Activated CD8-positive, alpha-beta memory T cell treated with anti-CD3 and anti-CD28 coated beads for 4 hours (primary cell): ENCODE results near the gene IMMP2L.

Experiments used
- DNase-seq, 2 donors: peaks; one replicate each; pipeline ENCODE4 v3.0.0-alpha.2; 2020; ENCODE audit warnings: low read depth in 2 of 2

The IMMP2L gene

DNA sequence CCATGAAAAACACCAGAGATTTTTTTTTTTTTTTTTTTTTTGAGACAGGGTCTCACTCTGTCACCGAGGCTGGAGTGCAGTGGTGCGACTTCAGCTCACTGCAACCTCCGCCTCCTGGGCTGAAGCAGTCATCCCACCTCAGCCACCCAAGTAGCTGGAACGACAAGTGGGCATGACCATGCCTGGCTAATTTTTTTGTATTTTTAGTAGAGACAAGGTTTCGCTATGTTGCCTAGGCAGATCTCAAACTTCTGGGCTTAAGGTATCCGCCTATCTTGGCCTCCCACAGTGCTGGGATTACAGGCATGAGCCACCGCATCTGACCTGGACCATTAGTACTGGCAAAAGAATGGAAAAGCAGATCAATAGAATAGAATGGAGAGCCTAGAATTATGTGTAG is 530.4 kb downstream of the IMMP2L start:
- no peak for DNase-seq

DNA sequence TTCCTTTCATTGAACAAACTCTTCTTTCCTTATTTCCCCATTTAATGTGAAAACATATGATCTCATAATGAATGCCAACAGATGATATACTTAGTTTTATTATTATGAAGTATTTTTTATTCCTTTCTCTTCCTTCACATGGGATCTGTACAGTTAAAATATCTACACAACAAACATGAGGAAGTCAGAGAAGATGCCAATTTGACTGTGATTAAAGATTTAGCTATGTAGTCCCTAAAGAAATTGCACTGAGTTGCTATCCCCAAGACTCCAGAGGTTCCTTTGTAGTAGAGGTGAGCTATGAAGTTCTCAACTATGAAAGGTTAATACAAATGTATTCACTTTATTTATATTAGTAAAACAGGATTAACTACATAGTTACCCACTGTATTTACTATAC is 532.0 kb downstream of the IMMP2L start:
- DNase-seq: no peak

DNA sequence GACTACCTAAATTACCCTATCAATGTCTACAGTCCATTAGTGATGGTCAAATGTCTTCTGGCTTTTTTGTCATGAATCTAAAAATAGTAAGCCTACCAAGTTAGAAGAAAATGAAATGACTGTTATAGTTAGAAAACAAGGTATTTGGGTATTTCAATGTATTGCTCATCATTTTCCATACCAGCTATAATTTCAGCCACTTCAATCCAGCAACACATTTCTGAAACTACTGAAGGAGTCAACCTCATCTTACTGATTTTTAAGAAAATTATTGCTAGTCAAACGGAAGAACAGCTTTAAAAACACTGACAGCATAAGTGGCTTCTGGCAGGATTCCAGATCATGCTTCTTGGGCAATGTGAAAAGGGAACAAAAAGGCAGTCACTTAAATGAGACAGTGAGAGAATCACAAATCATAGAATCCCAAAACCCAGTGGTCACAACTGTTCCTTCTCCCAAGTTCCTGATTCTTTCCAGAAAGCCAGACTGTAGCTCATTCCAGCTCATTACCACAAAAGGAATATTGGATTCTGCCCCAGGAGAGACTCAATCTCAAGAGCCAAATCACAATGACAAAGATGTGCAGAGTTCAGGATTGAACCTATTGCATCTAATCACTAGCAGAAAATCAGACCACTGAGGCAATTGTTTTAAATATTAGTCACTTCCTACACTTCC is 532.6 kb downstream of the IMMP2L start:
- no peak for DNase-seq

DNA sequence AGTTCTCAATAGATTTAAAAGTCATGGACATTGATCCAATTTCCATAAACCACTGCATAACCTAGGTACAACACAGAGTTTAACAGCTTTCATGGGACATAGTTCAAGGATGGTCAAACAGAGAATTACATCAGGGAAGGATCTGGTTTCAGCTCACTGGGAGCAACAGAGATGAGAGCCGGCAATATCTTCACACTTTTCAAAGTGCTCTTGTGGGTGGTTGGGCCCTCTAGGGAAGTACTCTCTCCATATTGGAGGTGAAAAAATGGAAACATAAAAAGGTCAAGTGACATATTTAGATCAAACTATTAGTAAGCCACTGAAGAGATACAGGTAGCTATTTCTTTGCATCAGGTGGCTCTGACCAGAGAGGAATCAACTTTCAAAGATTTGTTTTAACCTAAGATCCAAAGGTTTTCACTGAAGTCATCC is 533.1 kb downstream of the IMMP2L start:
- DNase-seq: no peak

DNA sequence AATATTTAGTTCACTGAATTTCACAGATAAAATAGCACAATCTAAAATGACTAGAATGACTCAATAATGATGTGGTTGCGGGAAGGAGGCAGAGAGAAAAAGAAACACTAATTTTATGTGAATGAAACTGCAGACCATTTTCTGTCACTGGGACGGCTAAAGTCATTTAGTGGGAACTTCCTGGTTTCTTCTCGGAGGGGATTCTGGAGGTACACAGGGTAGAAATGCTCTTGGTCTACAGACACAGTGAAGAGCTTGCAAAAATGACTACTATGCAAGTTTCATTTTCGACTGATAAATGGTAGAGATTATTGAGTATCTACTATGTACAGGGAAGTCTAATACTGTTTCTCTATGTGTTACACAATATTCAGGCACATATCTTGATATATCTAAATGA is 534.9 kb downstream of the IMMP2L start:
- DNase-seq: no peak

DNA sequence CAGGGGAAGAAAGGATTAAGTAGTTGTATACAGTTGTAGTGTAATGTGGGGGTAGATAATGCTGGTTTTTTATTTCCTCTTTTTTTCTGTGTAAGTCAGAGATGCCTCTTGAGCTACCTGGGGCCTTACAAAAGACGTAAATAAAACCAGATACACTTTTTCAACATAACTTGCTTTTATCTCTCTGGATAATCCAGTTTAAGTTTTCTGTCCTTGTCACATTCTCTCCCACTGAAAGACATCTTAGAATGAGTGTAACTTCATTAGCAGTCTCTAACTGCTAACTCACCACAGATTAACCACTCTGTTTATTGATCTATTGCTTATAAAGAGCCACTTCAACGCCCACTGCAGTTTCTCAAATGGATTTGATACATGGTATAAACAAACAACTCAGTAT is 535.5 kb downstream of the IMMP2L start:
- no peak for DNase-seq

DNA sequence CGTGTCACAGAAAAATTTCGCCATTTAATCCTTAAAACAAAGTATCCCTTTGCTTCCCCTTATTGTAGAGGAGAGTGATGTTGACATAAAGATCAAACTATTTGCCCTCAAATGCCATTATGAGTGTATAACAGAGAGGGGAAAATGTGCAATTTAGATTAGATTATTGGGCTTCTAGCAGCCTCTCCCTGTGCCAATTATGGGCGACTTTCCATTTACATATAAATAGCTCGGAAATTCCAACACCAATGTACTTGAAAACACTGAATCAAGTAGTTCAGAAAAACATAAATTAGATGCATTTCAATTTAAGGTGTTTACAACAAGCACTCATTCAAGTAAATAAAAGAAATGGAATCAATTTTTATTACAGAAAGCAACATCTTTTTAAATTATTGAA is 535.9 kb downstream of the IMMP2L start:
- DNase-seq: no peak

DNA sequence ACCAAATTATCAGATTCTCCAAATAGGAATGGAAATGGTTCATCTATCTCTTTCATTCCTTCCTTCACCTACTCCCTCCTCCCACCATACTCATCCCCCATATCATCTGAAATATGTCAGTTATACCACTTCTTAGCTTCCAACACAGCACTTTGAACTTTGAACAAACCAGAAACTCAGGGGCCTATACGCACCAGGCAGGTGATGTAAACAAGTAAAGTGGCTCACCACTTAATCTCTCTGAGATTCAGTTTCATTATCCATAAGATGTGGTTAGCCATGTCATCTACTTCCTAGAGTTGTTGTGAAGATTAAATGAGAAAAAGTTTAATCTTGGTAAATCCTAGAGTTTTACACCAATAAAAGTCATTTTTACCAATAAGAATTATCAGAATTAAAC is 537.3 kb downstream of the IMMP2L start:
- DNase-seq: no peak

DNA sequence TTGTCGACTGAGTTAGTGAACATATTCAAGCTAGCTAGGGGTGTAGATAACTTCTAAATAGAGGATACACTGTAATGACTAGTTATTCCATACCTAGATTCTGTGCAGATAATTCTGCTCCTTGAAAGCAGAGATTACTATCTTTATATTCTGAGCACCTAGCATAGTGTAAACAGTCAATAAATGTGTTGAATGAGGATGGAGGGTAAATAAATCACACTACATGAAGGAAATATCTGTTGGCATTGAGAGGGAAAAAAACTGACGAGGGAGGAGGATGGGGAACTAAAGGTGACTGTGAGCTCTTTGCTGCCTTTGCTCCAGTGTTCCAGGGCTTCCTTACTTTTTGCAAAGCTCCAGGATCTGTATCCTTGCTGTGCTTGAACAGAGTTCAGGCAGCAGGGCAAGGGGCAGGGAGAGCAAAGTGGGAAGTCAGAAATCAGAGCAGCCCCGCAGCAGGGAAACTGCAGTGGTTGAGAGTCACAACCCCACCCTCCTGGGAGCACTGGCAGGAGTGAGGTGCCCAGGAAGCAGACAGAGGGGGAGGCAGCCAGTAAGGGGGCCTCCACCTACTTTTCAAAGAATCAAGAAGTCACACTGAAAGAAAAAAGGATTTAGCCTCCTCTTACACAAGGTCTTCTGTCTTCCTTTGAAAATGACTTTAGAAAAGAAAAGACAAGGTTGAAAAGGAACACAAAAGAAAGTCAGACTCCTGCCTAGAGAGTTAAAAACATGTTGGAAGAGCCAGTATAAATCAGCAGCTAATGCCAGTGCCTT is 543.1 kb downstream of the IMMP2L start:
- no peak for DNase-seq

DNA sequence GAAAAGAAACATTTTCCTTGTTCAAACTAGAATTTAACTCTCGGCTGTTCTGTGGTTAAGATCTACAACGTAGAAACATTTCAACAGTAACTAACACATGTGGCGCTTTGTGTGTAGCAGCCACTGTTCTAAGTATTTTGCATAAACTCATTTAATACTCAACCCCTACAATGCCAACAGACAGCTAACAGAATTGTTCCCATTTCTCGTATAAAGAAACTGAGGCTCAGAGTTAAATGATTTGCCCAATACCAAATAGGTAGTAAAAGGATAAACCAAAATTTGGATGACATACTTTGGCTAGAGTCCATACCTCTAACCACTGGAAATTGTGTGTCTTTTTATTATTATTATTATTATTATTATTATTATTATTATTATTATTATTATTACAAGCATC is 543.8 kb downstream of the IMMP2L start:
- DNase-seq: no peak

DNA sequence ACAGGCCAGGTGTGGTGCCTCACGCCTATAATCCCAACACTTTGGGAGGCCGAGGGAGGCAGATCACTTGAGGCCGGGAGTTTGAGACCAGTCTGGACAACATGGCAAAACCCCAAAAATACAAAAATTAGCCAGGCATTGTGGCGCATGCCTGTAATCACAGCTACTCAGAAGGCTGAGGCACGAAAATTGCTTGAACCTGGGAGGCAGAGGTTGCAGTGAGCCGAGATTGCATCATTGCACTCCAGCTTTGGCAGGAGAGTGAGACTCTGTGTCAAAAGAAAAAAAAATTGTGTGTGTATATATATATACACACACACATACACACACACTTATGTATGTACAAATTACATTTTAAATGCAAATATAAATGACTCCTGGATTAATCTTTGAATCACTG is 548.2 kb downstream of the IMMP2L start:
- DNase-seq: no peak

DNA sequence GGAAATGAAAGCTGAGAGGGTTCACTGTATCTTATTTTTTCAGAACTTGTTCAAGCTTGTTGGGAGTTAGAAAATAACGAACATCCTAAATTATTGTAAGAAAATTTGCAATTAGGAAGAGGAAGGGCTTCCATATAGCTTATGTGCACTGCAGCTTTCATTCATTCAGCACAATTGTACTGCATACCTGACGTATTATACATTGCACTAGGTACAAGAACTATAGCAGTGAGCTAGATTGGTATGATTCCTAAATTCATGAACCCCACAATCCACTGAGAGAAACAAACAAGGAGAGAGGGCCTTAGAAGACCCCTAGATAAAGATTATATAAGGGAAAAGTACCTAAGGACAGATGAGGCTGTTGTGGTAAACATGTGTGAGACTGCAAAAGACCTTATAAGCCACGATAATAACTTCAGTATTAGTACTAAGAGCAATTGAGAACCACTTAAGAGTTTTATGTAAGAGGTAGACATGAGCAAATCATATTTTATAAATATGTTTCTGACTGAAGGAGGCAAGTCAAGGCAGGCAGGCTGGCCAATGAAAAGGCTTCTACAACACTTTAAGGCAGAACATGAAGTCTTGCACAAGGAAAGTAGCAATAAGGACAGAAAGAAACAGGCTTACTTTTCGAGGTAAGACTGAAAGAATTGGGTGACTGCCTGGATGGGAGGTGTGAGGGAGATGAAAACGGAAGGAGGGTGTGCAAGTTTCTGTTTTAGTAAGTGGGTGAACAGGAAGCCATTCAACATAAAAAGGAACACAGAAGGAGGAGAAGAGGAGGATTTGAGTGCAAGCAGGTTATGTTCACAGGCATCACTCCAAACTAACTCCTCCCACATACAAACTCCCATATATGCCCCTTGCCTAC is 549.3 kb downstream of the IMMP2L start:
- peak in 1 of 2 donors; percentile 6 for DNase-seq

DNA sequence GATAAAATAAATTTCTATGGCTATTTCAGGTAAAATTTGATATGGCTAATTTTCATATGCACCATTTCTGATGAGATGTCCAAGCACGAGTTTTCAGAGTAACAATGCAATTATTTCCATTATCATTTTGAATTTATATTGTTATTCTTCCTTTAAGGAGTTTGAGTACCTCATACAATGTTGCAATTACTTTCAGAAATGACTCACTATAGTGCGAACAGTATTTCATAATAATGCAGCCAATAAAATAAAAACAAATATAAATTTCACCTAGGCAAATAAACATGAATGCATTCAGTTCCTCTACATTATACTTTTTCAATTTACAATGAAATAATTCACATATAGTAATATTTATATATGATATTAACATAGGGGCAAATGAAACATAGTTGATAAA is 550.1 kb downstream of the IMMP2L start:
- no peak for DNase-seq

DNA sequence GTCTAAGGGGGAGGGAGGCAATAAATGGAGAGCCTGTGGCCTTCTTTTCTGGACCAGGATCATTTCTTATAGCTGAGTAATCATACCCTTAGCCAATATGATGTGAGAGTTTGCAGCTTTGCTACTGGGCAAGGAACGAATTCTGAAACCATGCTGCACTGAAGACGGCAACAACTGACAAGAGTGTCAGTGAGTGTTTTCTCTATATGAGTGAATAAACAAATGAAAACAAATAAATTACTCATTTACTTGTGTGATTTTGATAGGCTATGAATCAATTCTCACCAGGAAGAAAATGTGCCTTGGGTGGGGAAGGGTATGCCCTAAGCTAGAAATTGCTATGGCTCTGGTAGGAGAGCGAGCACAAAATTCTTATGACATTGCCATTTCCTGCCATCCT is 550.8 kb downstream of the IMMP2L start:
- no peak for DNase-seq

DNA sequence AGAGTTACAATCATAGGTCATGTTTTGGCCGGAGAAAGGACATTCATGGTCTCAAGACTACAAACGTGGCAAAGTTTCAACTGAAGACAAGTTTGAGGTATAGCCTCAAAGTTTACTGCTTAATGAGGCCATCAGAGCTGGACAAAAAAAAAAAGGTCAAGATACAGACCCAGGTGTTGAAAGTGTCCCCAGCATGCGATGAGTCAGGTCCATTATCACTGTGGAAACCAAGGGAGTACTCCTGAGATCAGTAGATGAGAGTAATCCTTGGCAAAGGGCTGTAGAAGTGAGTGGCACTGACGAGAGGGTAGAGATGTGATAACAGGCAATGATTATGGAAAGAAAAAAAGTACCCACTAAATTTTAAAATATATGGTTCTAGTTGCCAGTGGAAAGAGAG is 551.5 kb downstream of the IMMP2L start:
- no peak for DNase-seq

DNA sequence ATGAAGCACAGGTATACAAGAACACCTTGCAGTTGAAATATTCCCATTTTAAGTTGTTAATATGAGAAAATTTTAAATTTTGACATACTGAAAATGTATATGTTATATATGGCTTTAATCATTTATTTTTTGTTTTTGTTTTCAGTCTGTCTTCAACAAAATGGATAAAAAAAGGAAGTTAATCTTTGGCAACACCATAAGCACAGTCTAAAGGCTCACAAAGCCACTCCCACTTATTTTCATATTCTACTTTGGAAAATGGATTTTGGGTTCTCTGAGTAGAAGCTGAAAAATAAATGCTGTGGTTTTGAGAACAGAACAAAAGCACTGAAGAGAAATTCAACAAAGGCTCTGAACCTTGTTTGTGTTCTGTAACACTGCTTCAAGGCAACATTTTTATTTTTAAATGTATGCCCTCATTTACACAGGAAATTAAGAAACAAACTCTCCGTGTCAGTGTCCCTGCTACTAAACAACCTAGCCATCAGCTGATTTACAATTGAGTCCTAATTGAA is 552.7 kb downstream of the IMMP2L start:
- DNase-seq: no peak

DNA sequence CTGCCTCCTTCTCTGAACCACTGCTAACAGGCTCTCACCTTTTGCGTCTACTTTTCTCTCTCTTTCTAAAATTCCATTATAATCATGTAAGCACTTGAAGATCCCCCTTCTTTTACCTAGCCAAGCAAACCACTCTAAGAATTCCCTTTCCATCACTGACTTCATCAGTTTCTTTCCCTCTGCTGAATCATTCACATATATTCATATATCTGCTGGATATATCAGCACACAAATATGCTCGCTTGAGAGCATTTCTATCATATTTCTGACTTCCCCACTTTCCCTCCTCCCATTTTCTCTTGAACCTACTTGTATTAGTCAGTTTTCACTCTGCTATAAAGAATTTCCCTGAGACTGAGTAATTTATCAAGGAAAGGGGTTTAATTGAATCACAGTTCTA is 555.6 kb downstream of the IMMP2L start:
- no peak for DNase-seq

DNA sequence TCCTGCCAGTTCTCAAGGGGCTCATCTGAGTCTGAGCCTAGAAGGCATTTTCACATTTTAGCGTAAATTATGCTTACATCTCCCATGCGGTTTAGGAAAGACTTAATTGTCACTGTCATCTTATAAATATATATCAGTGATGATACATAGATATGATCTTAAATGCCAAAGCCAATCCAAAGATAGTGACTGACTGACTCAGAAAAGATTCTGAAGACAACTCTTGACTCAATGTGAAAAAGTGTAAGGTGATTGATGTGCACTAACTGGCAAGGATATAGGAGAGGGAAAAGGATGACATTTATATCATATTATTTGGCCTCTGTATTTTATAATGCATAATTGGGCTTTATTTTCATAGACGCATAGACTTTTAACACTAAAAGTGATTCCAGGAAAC is 556.3 kb downstream of the IMMP2L start:
- DNase-seq: no peak

DNA sequence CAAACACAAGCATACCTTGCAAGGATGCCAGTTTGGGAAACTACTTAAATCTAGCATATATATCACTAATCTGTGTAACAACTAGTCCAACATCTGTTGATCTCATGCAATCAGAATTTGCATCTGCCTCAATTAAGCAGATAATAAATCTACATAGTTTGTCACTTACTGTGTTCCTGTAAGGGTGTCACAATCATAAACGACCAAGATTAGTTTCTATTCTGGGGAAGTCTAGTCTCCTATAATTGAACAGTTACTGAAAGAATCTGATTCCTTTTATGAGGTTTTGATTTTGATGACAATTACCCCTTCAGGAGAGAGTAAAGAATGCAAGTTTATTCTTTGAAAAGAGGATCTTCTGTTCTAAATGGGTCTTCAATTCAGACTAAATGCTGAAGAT is 556.8 kb downstream of the IMMP2L start:
- no peak for DNase-seq

DNA sequence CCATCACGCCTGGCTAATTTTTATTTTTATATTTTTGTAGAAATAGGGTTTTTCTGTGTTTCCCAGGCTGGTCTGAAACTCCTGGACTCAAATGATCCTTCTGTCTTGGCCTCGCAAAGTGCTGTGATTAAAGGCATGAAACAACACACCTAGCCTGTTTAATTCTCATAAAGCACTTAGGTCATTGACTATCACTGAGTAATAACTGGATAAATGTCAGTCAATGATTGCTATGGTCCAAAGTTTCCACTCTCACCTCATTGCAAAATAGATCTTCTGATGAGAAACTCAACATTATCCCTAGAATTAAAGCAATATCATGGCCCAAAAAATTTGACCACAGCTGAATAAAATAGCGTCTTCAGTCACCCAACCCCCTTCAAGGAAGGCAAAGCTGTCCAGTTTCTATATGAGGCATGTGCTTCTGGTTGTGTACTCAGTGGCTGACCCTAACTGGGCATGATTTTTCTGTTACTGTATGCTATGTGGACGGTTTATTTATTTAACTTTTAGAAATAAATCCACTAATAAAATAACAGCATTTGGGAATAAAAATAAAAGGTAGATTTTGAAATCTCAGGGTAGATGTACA is 557.9 kb downstream of the IMMP2L start:
- DNase-seq: no peak

DNA sequence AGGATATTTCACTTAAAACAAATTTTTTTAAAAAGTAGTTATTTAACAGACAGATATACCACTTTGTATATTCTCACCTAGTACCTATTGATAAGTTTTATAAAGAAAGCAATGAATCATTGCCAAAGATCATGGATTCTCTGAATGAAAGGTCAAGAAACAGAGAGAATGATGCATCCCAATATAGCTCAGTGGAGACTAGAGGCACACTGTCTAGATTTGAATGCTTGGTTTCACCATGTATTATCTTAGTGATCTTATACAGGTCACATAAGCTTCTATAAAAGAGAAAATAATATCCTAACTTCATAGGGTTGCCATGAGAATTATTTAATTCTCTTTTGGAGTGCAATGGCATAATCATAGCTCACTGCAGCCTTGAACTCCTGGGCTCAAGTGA is 558.4 kb downstream of the IMMP2L start:
- no peak for DNase-seq
